ENCODE measurements around the gene BICD2. TPM values are rescaled to one million over a fixed set of nuclear protein-coding genes. Genes with fewer than 3 reads are reported as not detected.

The BICD2 gene
- total and polyA plus RNA-seq, 4 donors = 13.8 to 33.2 (median 26.4) TPM

DNA sequence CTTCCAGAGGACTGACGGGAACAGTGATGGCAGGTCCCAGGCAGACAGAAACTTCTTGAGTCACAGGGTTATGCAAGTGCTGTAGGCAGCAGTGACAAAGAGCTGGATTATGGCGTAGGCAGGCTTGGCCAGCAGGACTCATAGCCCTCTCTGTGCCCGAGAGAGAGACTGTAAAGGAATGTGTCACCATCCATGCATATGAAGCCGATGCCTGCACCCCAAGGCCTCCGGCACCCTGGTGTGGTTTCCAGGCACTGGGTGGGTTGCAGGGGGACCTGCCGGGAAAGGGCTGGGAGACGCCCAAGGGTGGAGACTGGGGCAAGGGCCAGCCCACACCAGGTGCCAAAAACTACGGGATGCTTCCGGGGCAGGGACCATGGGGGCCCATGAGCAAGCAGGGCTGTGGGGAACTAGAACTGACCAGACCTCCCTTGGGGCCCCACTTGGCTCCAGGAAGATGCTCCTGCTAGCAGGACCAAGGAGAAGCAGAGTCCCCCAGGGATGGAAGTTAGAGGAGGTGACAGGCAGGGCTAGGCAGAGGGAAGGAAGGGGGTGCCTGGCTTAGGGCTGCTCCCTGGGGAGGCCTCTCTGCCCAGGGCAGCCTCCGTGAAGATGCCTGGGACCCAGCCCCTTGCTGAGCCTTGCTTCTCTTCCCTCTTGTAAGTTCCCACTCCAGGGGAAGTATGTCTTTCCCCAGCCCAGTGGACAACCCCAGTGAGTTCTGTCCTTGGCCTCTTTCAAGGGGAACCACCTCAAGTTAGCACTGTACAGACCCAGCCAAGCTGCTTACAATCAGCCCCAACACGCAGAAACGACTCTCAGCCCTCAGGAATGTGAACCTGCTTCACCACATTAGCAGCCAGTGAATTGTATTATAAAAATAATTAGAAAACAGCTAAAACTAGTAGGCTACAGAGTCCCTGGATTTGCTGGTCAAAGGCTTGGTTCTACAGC is 84.2 kb downstream of the BICD2 start:
- no peaks in the 10 kb centered on the region for H3K36me3 ChIP-seq (ENCODE audit: control insufficient read depth in 4 of 4, insufficient read depth in 4 of 4, low read length in 4 of 4)
- H3K9ac ChIP-seq (ENCODE audit: insufficient read depth in 1 of 2, low read length in 2 of 2) = no peak overlapping the region
- DNase-seq (peak in 1 of 3 donors; percentile 13), ATAC-seq (ENCODE audit: insufficient read depth, low FRiP score) (no peak)
- H3K4me1 ChIP-seq (ENCODE audit: control insufficient read depth in 5 of 5, insufficient read depth in 5 of 5, low read length in 5 of 5) = no peaks in the 10 kb centered on the region
- no peak overlapping the region for H3K4me3 ChIP-seq
- no peaks in the 10 kb centered on the region for H3K9me3 ChIP-seq (ENCODE audit: control insufficient read depth in 4 of 4, insufficient read depth in 3 of 4, low read length in 3 of 4)
- no peaks in the 10 kb centered on the region for H3K27me3 ChIP-seq (ENCODE audit: control insufficient read depth in 3 of 3, insufficient read depth in 3 of 3, low read length in 2 of 3)
- 84 to 91% methylated on average over 12 of the region's 12 CpGs for WGBS, 2 donors
- TF ChIP-seq, protein P1, sequence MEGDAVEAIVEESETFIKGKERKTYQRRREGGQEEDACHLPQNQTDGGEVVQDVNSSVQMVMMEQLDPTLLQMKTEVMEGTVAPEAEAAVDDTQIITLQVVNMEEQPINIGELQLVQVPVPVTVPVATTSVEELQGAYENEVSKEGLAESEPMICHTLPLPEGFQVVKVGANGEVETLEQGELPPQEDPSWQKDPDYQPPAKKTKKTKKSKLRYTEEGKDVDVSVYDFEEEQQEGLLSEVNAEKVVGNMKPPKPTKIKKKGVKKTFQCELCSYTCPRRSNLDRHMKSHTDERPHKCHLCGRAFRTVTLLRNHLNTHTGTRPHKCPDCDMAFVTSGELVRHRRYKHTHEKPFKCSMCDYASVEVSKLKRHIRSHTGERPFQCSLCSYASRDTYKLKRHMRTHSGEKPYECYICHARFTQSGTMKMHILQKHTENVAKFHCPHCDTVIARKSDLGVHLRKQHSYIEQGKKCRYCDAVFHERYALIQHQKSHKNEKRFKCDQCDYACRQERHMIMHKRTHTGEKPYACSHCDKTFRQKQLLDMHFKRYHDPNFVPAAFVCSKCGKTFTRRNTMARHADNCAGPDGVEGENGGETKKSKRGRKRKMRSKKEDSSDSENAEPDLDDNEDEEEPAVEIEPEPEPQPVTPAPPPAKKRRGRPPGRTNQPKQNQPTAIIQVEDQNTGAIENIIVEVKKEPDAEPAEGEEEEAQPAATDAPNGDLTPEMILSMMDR (IDR thresholded peaks at IDR 0.05; ENCODE audit: control extremely low read depth, extremely low read depth) = no peak
- no peak overlapping the region for H3K27ac ChIP-seq (ENCODE audit: low read depth in 1 of 2, low read length in 1 of 2)

DNA sequence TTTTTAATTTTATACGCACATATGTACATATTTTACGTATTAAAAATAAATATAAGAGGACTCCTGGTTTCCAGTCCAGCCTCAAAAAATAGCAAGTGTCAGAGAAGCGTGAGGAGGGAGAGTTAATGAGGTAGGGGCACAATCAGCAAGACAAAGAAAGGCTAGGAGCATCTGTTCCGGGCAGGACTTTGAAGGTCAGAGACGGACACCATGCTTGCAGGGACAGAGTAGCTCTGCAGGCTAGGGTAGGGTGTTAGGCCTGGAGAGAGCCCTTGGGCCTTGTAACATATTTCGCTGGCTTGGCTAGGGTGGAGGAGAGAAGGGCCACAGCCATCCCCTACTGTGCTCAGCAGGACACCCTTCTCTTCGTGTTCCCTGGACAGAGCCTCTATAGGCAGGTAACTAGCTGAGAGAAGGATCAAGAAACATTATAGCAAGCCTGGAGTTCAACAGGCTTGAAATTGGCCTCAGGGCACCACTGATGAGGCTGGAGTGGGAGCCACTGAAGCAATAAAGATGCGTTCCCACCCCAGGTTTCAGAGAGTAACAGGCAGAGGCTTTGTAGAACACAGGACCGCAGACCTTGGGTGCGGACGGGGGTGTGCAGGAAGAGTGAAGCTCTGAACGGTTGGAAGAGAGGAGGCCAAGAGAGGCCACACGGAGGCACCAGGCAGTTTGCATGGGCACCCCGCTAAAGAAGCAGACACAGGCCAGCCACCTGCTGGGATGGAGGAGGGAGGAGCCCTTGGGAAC is 85.0 kb downstream of the BICD2 start:
- WGBS, 2 donors = 89 to 95% methylated on average over 14 of the region's 14 CpGs
- ATAC-seq (ENCODE audit: insufficient read depth, low FRiP score) (no peak), DNase-seq (no peak)
- Histone ChIP-seq H3K9me3 (ENCODE audit: control insufficient read depth in 4 of 4, insufficient read depth in 3 of 4, low read length in 3 of 4) (no peaks in the 10 kb centered on the region), H3K36me3 (ENCODE audit: control insufficient read depth in 4 of 4, insufficient read depth in 4 of 4, low read length in 4 of 4) (no peaks in the 10 kb centered on the region), H3K27me3 (ENCODE audit: control insufficient read depth in 3 of 3, insufficient read depth in 3 of 3, low read length in 2 of 3) (no peaks in the 10 kb centered on the region), H3K4me3 (no peak overlapping the region), H3K4me1 (ENCODE audit: control insufficient read depth in 5 of 5, insufficient read depth in 5 of 5, low read length in 5 of 5) (no peaks in the 10 kb centered on the region), H3K27ac (ENCODE audit: low read depth in 1 of 2, low read length in 1 of 2) (no peak overlapping the region), H3K9ac (ENCODE audit: insufficient read depth in 1 of 2, low read length in 2 of 2) (no peak overlapping the region)
- TF ChIP-seq, protein P1 (IDR thresholded peaks at IDR 0.05; ENCODE audit: control extremely low read depth, extremely low read depth) = no peak

DNA sequence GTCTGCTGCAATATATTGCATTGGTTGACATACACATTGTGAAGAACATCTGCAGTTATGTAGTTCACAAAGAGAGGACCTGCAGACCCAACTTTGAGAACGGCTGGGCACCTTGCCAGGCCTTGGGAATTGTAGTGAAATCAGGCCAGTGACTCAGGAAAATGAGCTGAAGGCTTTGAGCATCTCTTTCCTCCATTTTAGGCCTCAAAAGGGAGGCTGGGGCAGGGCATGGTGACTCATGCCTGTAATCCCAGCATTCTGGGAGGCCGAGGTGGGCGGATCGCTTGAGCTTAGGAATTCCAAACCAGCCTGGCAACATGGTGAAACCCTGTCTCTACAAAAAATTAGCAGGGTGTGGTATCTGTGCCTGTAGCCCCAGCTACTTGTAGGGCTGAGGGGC is 93.3 kb downstream of the BICD2 start:
- Histone ChIP-seq H3K9ac (ENCODE audit: insufficient read depth in 1 of 2, low read length in 2 of 2) (no peak overlapping the region), H3K27me3 (ENCODE audit: control insufficient read depth in 3 of 3, insufficient read depth in 3 of 3, low read length in 2 of 3) (no peaks in the 10 kb centered on the region), H3K36me3 (ENCODE audit: control insufficient read depth in 4 of 4, insufficient read depth in 4 of 4, low read length in 4 of 4) (peaks cover 0 to 7% (median 6%) of the 10 kb centered on the region in 4 donors), H3K27ac (ENCODE audit: low read depth in 1 of 2, low read length in 1 of 2) (no peak overlapping the region), H3K4me1 (ENCODE audit: control insufficient read depth in 5 of 5, insufficient read depth in 5 of 5, low read length in 5 of 5) (peaks cover 0 to 19% (median 5%) of the 10 kb centered on the region in 5 donors), H3K9me3 (ENCODE audit: control insufficient read depth in 4 of 4, insufficient read depth in 3 of 4, low read length in 3 of 4) (no peaks in the 10 kb centered on the region), H3K4me3 (no peak overlapping the region)
- no peak for ATAC-seq (ENCODE audit: insufficient read depth, low FRiP score)
- TF ChIP-seq, protein P1 (IDR thresholded peaks at IDR 0.05; ENCODE audit: control extremely low read depth, extremely low read depth) = no peak
- 91% methylated on average over 4 of the region's 4 CpGs for WGBS, 2 donors
- DNase-seq = peak; percentile 33 to 56 (median 39)
